CD14-positive monocyte (primary cell): ENCODE data around the gene SPATA13. TPM values are rescaled to one million over a fixed set of nuclear protein-coding genes. Genes with fewer than 3 reads are reported as not detected.

Source experiments
- DNase-seq, 3 donors: peaks; one replicate each; pipeline ENCODE4 v3.0.0-alpha.2; 2011 to 2022
- H2AFZ ChIP-seq: 2 replicates; pipeline ENCODE4 v1.6.0; 2012; ENCODE audit warnings: mild to moderate bottlenecking, low read depth, low read length, inconsistent platforms; ENCODE audit not compliant: insufficient read depth, poor library complexity, severe bottlenecking
- H3K27ac ChIP-seq, 2 donors: 1 replicate in 1 of 2; 2 replicates in 1 of 2; pipeline ENCODE4 v1.5.1; 2012 to 2013; ENCODE audit warnings: low read length in 2 of 2, control low read depth in 1 of 2, inconsistent platforms in 1 of 2, low read depth in 1 of 2, mild to moderate bottlenecking in 1 of 2
- H3K27me3 ChIP-seq, 2 donors: one replicate each; pipeline versions ENCODE4 v1.6.0 to v1.6.1; 2011 to 2013; ENCODE audit warnings: low read length in 2 of 2; ENCODE audit not compliant: control insufficient read depth in 2 of 2, insufficient read depth in 2 of 2
- H3K36me3 ChIP-seq, 2 donors: replicated peaks in 1 of 2; 1 replicate in 1 of 2; 2 replicates in 1 of 2; pipeline versions ENCODE4 v1.5.1 to v1.6.1; 2012 to 2013; ENCODE audit warnings: low read length in 2 of 2, control low read depth in 1 of 2, inconsistent platforms in 1 of 2, mild to moderate bottlenecking in 1 of 2; ENCODE audit not compliant: insufficient read depth in 2 of 2, control insufficient read depth in 1 of 2
- H3K4me1 ChIP-seq, 2 donors: 1 replicate in 1 of 2; 2 replicates in 1 of 2; pipeline versions ENCODE4 v1.5.1 to v1.6.1; 2012 to 2013; ENCODE audit warnings: low read length in 2 of 2, control low read depth in 1 of 2, inconsistent platforms in 1 of 2, mild to moderate bottlenecking in 1 of 2, moderate library complexity in 1 of 2; ENCODE audit not compliant: insufficient read depth in 2 of 2, control insufficient read depth in 1 of 2
- H3K4me2 ChIP-seq: replicated peaks from 2 replicates; pipeline ENCODE3; 2012; ENCODE audit warnings: low read length, moderate library complexity, mild to moderate bottlenecking; ENCODE audit not compliant: poor library complexity, severe bottlenecking; ENCODE audit errors: extremely low read depth
- H3K4me3 ChIP-seq, 3 experiments: fragments of 200-600 bp in 1 of 3; sonication (generic) in 1 of 3; replicated peaks in 1 of 3; 1 replicate in 2 of 3; 2 replicates in 1 of 3; pipeline ENCODE4 v1.5.1; 2011 to 2013; ENCODE audit warnings: low read length in 3 of 3, mild to moderate bottlenecking in 3 of 3, control low read depth in 2 of 3, low read depth in 2 of 3, inconsistent platforms in 1 of 3, moderate library complexity in 1 of 3
- H3K79me2 ChIP-seq: 2 replicates; pipeline ENCODE4 v1.6.0; 2012; ENCODE audit warnings: mild to moderate bottlenecking, control low read depth, inconsistent platforms, low read length, moderate library complexity; ENCODE audit not compliant: insufficient read depth
- H3K9ac ChIP-seq: 2 replicates; pipeline ENCODE4 v1.6.0; 2017; ENCODE audit warnings: low read length, mild to moderate bottlenecking; ENCODE audit not compliant: insufficient read depth, poor library complexity, severe bottlenecking
- H3K9me3 ChIP-seq, 2 donors: replicated peaks in 1 of 2; 1 replicate in 1 of 2; 2 replicates in 1 of 2; pipeline versions ENCODE4 v1.5.1 to v1.6.1; 2012 to 2013; ENCODE audit warnings: low read length in 2 of 2, control low read depth in 1 of 2; ENCODE audit not compliant: control insufficient read depth in 1 of 2, insufficient read depth in 1 of 2
- H4K20me1 ChIP-seq: 2 replicates; pipeline ENCODE4 v1.6.0; 2012; ENCODE audit warnings: mild to moderate bottlenecking, low read length, control low read depth, moderate library complexity; ENCODE audit not compliant: insufficient read depth
- H3K27ac Mint-ChIP-seq, 7 donors: one replicate each; pipeline ENCODE4 v1.8.0; 2020; ENCODE audit warnings: mild to moderate bottlenecking in 7 of 7, mixed read lengths in 7 of 7, moderate library complexity in 6 of 7, inconsistent platforms in 2 of 7
- H3K27me3 Mint-ChIP-seq, 3 donors: one replicate each; pipeline ENCODE4 v1.8.0; 2021 to 2022; ENCODE audit warnings: low read depth in 3 of 3, mild to moderate bottlenecking in 3 of 3, mixed read lengths in 3 of 3, moderate library complexity in 3 of 3, inconsistent platforms in 1 of 3
- H3K36me3 Mint-ChIP-seq, 2 donors: one replicate each; pipeline ENCODE4 v1.8.0; 2020; ENCODE audit warnings: mixed read lengths in 2 of 2, inconsistent platforms in 1 of 2, mild to moderate bottlenecking in 1 of 2
- H3K4me1 Mint-ChIP-seq: one replicate; pipeline ENCODE4 v1.8.0; 2020; ENCODE audit warnings: mild to moderate bottlenecking, mixed read lengths
- H3K4me3 Mint-ChIP-seq, 2 donors: one replicate each; pipeline ENCODE4 v1.8.0; 2020; ENCODE audit warnings: mild to moderate bottlenecking in 2 of 2, mixed read lengths in 2 of 2, moderate library complexity in 1 of 2
- H3K9me3 Mint-ChIP-seq, 7 donors: one replicate each; pipeline ENCODE4 v1.8.0; 2020 to 2022; ENCODE audit warnings: mixed read lengths in 7 of 7, mild to moderate bottlenecking in 6 of 7, moderate library complexity in 6 of 7, inconsistent platforms in 2 of 7
- CTCF ChIP-seq: fragments of 200-600 bp; IDR thresholded peaks from one replicate; pipeline ENCODE4 v1.8.0; 2022; ENCODE audit warnings: antibody characterized with exemption, mild to moderate bottlenecking
- WGBS: methylation state at CpG from one replicate; pipeline ENCODE4 v1.1.5; 2013; ENCODE audit warnings: missing lambda C conversion rate; ENCODE audit not compliant: insufficient coverage; 5-methylcytosine and 5-hydroxymethylcytosine counted together
- intact Hi-C, 2 donors: fragments of 100-400 bp; cut with micrococcal nuclease; formaldehyde crosslinking; loops; one replicate each; pipeline versions ENCODE4 v1.15.0 to v1.15.1; 2023
- polyA plus RNA-seq, 3 donors: library from polyadenylated mRNA; depleted of rRNA in 1 of 3; unstranded in 2 of 3; stranded (reverse) in 1 of 3; fragments of 300-500 nt in 2 of 3; fragments of >200 nt in 1 of 3; fragmentation: Illumina TruSeq in 2 of 3; gene quantifications; 1 replicate in 2 of 3; 2 replicates in 1 of 3; pipeline ENCODE4 v1.2.3, GENCODE V29; 2012 to 2021

Gene SPATA13
- polyA plus RNA-seq, 3 donors, result 9.3 to 44.7 (median 11.6) TPM

DNA sequence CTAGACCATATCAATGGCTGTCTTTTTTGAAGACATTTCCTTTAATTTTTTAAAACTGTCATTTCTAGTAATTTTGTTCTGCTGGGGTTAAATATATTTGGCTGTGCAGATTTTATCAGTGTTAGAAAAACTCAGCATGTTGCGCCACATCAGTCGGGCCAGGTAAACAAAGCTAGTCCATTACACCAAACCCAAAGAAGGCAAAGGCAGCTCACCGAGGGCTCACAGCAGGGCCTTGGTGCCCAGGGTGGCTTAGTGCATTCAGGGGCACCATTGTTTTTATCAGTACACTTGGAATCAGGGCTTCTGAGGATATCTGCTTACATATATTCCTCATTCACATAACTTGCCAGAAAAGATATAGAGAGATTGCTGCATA lies 22.2 kb downstream of the SPATA13 start:
- no peaks in the 10 kb centered on the region for H3K36me3 Mint-ChIP-seq
- Histone ChIP-seq H3K4me3 (no peak overlapping the region), H3K27ac (no peak overlapping the region), H3K79me2 (no peaks in the 10 kb centered on the region), H2AFZ (peak overlapping the region; percentile 15), H4K20me1 (no peaks in the 10 kb centered on the region), H3K36me3 (no peaks in the 10 kb centered on the region), H3K4me1 (peaks cover 0 to 10% of the 10 kb centered on the region in 2 donors), H3K9me3 (peaks cover 0 to 8% of the 10 kb centered on the region in 2 donors), H3K9ac (no peak overlapping the region), H3K27me3 (no peaks in the 10 kb centered on the region), H3K4me2 (no peak overlapping the region)
- H3K27me3 Mint-ChIP-seq, result peaks cover 0 to 1% (median 0%) of the 10 kb centered on the region in 3 donors
- WGBS, result 100% methylated on average over 2 of the region's 3 CpGs
- peaks cover 4 to 13% (median 8%) of the 10 kb centered on the region in 7 donors for H3K9me3 Mint-ChIP-seq
- no peak overlapping the region for H3K4me3 Mint-ChIP-seq
- no peak overlapping the region for H3K27ac Mint-ChIP-seq
- H3K4me1 Mint-ChIP-seq, result peaks cover 16% of the 10 kb centered on the region
- no peak for DNase-seq
- intact Hi-C loops, result no loop called here
- no peak for TF ChIP-seq CTCF

GRCh38 chr13:24183741-24184182 lies 23.2 kb downstream of the SPATA13 start:
- H3K36me3 ChIP-seq, result no peaks in the 10 kb centered on the region
- no peaks in the 10 kb centered on the region for H3K27me3 ChIP-seq
- peaks cover 0 to 8% of the 10 kb centered on the region in 2 donors for H3K9me3 ChIP-seq
- intact Hi-C loops, result no loop called here
- Mint-ChIP-seq H3K4me1 (peaks cover 18% of the 10 kb centered on the region), H3K27me3 (peaks cover 0 to 1% (median 0%) of the 10 kb centered on the region in 3 donors), H3K4me3 (no peak overlapping the region), H3K9me3 (peaks cover 4 to 13% (median 8%) of the 10 kb centered on the region in 7 donors), H3K27ac (no peak overlapping the region), H3K36me3 (no peaks in the 10 kb centered on the region)
- no peak overlapping the region for H3K4me2 ChIP-seq
- peaks cover 0 to 10% of the 10 kb centered on the region in 2 donors for H3K4me1 ChIP-seq
- H4K20me1 ChIP-seq, result no peaks in the 10 kb centered on the region
- no peak for TF ChIP-seq CTCF
- no peaks in the 10 kb centered on the region for H3K79me2 ChIP-seq
- DNase-seq, result no peak
- no peak overlapping the region for H3K9ac ChIP-seq
- no peak overlapping the region for H2AFZ ChIP-seq
- no peak overlapping the region for H3K27ac ChIP-seq
- no peak overlapping the region for H3K4me3 ChIP-seq
- WGBS, result 89% methylated on average over 4 of the region's 9 CpGs
